IMR-90 (cell line): ENCODE results near the gene KYAT1. TPM values are rescaled to one million over a fixed set of nuclear protein-coding genes. Genes with fewer than 3 reads are reported as not detected.

Experiments used
- ATAC-seq: fragments of 200-7000 bp; cut with Tn5 transposase; 2 replicates; pipeline ENCODE4 v1.9.1; 2020; ENCODE audit warnings: low read depth, mild to moderate bottlenecking, moderate library complexity
- BruUV-seq: library from RNA; stranded (reverse); fragments of 400-500 nt; replicated peaks from 2 replicates; lab custom pipeline; 2021; lab: Mats Ljungman, UMichigan
- CTCF ChIA-PET: fragments of 300-600 bp; formaldehyde crosslinking; extraction: SDS; loops from one replicate; lab custom pipeline; 2021; ENCODE audit warnings: antibody characterized with exemption; lab: Yijun Ruan, JAX
- POLR2A ChIA-PET: fragments of 300-600 bp; sonication (Branson Sonifier 250); formaldehyde crosslinking; loops from one replicate; lab custom pipeline; 2022; ENCODE audit warnings: antibody characterized with exemption; ENCODE audit not compliant: unreplicated experiment; lab: Charles Lee
- DNase-seq: peaks from one replicate; pipeline ENCODE4 v3.0.0; 2013
- H2AFZ ChIP-seq: replicated peaks from 2 replicates; pipeline ENCODE3; 2013; ENCODE audit warnings: low read length, mild to moderate bottlenecking; ENCODE audit not compliant: poor library complexity
- H2AK5ac ChIP-seq: 2 replicates; pipeline ENCODE4 v1.6.1; 2013; ENCODE audit warnings: low read depth, low read length, inconsistent platforms
- H2AK9ac ChIP-seq: replicated peaks from 2 replicates; pipeline ENCODE3; 2013; ENCODE audit warnings: mild to moderate bottlenecking, low read depth, low read length, moderate library complexity; ENCODE audit not compliant: poor library complexity
- H2BK120ac ChIP-seq: 2 replicates; pipeline ENCODE4 v1.6.1; 2013; ENCODE audit warnings: low read depth, low read length, inconsistent platforms
- H2BK15ac ChIP-seq: 3 replicates; pipeline ENCODE4 v1.6.1; 2013; ENCODE audit warnings: low read depth, low read length, inconsistent platforms
- H2BK20ac ChIP-seq: 2 replicates; pipeline ENCODE4 v1.6.1; 2013; ENCODE audit warnings: low read depth, mild to moderate bottlenecking, inconsistent platforms, low read length, moderate library complexity
- H2BK5ac ChIP-seq: 2 replicates; pipeline ENCODE4 v1.6.1; 2013; ENCODE audit warnings: mild to moderate bottlenecking, low read depth, low read length, inconsistent platforms; ENCODE audit not compliant: poor library complexity, severe bottlenecking
- H3K14ac ChIP-seq: replicated peaks from 2 replicates; pipeline ENCODE4 v1.6.1; 2013; ENCODE audit warnings: low read depth, low read length, inconsistent platforms
- H3K18ac ChIP-seq: 2 replicates; pipeline ENCODE4 v1.6.1; 2013; ENCODE audit warnings: low read depth, low read length, control low read depth
- H3K23ac ChIP-seq: 2 replicates; pipeline ENCODE4 v1.6.1; 2013; ENCODE audit warnings: low read depth, low read length, inconsistent platforms
- H3K27ac ChIP-seq: 2 replicates; pipeline ENCODE4 v1.5.1; 2013; ENCODE audit warnings: mild to moderate bottlenecking, control low read depth, low read length; ENCODE audit not compliant: insufficient read depth
- H3K27me3 ChIP-seq: 2 replicates; pipeline ENCODE4 v1.6.1; 2013; ENCODE audit warnings: low read length; ENCODE audit not compliant: control insufficient read depth, insufficient read depth
- H3K36me3 ChIP-seq: 2 replicates; pipeline ENCODE4 v1.6.1; 2013; ENCODE audit warnings: low read length, mixed read lengths; ENCODE audit not compliant: control insufficient read depth, insufficient read depth
- H3K4ac ChIP-seq: 2 replicates; pipeline ENCODE4 v1.6.1; 2013; ENCODE audit warnings: low read depth, low read length, inconsistent platforms
- H3K4me1 ChIP-seq: 2 replicates; pipeline ENCODE4 v1.6.1; 2013; ENCODE audit warnings: low read length, mixed read lengths; ENCODE audit not compliant: control insufficient read depth, insufficient read depth
- H3K4me2 ChIP-seq: 2 replicates; pipeline ENCODE4 v1.6.1; 2013; ENCODE audit warnings: low read depth, mild to moderate bottlenecking, control low read depth, low read length, moderate library complexity
- H3K4me3 ChIP-seq: 2 replicates; pipeline ENCODE4 v1.5.1; 2013; ENCODE audit warnings: low read depth, mild to moderate bottlenecking, control low read depth, low read length, moderate library complexity; ENCODE audit not compliant: insufficient read depth
- H3K56ac ChIP-seq: 2 replicates; pipeline ENCODE4 v1.6.1; 2013; ENCODE audit warnings: low read length, inconsistent platforms; ENCODE audit not compliant: insufficient read depth; ENCODE audit errors: extremely low read depth
- H3K79me1 ChIP-seq, 2 experiments: 2 replicates each; pipeline ENCODE4 v1.6.1; 2013; ENCODE audit warnings: low read length in 2 of 2, inconsistent platforms in 1 of 2, low read depth in 1 of 2
- H3K9ac ChIP-seq: 2 replicates; pipeline ENCODE4 v1.6.1; 2013; ENCODE audit warnings: low read depth, low read length, control low read depth
- H3K9me1 ChIP-seq: 2 replicates; pipeline ENCODE4 v1.6.1; 2013; ENCODE audit warnings: low read length, inconsistent platforms; ENCODE audit not compliant: insufficient read depth
- H3K9me3 ChIP-seq: 2 replicates; pipeline ENCODE4 v1.6.1; 2013; ENCODE audit warnings: low read length; ENCODE audit not compliant: control insufficient read depth, insufficient read depth
- H4K20me1 ChIP-seq: 2 replicates; pipeline ENCODE4 v1.6.1; 2013; ENCODE audit warnings: low read length, inconsistent platforms; ENCODE audit not compliant: insufficient read depth
- H4K5ac ChIP-seq: 2 replicates; pipeline ENCODE4 v1.6.1; 2013; ENCODE audit warnings: mild to moderate bottlenecking, low read depth, low read length, control low read depth
- H4K8ac ChIP-seq, 2 experiments: 2 replicates each; pipeline ENCODE4 v1.6.1; 2013; ENCODE audit warnings: low read depth in 2 of 2, low read length in 2 of 2, control low read depth in 1 of 2, inconsistent platforms in 1 of 2
- H4K91ac ChIP-seq: 2 replicates; pipeline ENCODE4 v1.6.1; 2013; ENCODE audit warnings: low read depth, low read length, inconsistent platforms; ENCODE audit not compliant: insufficient read depth
- BHLHE40 ChIP-seq: fragments of 150-350 bp; IDR thresholded peaks from 2 replicates; pipeline ENCODE4 v1.6.1; 2016; ENCODE audit warnings: mild to moderate bottlenecking, low read depth, low read length
- CEBPB ChIP-seq: IDR thresholded peaks from 2 replicates; pipeline ENCODE4 v1.6.1; 2012; ENCODE audit warnings: low read depth, low read length, improper control_type of control experiment
- CHD1 ChIP-seq: IDR thresholded peaks from 2 replicates; pipeline ENCODE4 v1.6.1; 2012; ENCODE audit warnings: low read depth, low read length, improper control_type of control experiment
- CTCF ChIP-seq: conservative IDR thresholded peaks from 2 replicates; pipeline ENCODE4 v1.5.1; 2012; ENCODE audit warnings: mild to moderate bottlenecking, low read depth, low read length, improper control_type of control experiment
- ELK1 ChIP-seq: fragments of 150-350 bp; IDR thresholded peaks from 2 replicates; pipeline ENCODE4 v1.6.1; 2016; ENCODE audit warnings: low read depth, mild to moderate bottlenecking, low read length, moderate library complexity, borderline replicate concordance
- FOS ChIP-seq: fragments of 150-350 bp; IDR thresholded peaks from 2 replicates; pipeline ENCODE4 v1.6.1; 2016; ENCODE audit warnings: low read depth, low read length
- MAFK ChIP-seq: IDR thresholded peaks from 2 replicates; pipeline ENCODE4 v1.6.1; 2012; ENCODE audit warnings: low read depth, low read length, improper control_type of control experiment
- MAZ ChIP-seq: IDR thresholded peaks from 2 replicates; pipeline ENCODE4 v1.6.1; 2012; ENCODE audit warnings: low read depth, mild to moderate bottlenecking, low read length, improper control_type of control experiment, moderate library complexity, borderline replicate concordance
- MXI1 ChIP-seq: IDR thresholded peaks from 2 replicates; pipeline ENCODE4 v1.6.1; 2012; ENCODE audit warnings: low read depth, mild to moderate bottlenecking, low read length, moderate library complexity, borderline replicate concordance
- POLR2A ChIP-seq: IDR thresholded peaks from 2 replicates; pipeline ENCODE4 v1.6.1; 2012; ENCODE audit warnings: mild to moderate bottlenecking, low read depth, low read length
- RCOR1 ChIP-seq: IDR thresholded peaks from 2 replicates; pipeline ENCODE4 v1.6.1; 2012; ENCODE audit warnings: mild to moderate bottlenecking, low read length, improper control_type of control experiment; ENCODE audit not compliant: insufficient replicate concordance
- SMC3 ChIP-seq: fragments of 150-350 bp; IDR thresholded peaks from 2 replicates; pipeline ENCODE4 v1.6.1; 2016; ENCODE audit warnings: low read depth, mild to moderate bottlenecking, antibody characterized with exemption, low read length, moderate library complexity
- USF2 ChIP-seq: fragments of 150-350 bp; IDR thresholded peaks from 2 replicates; pipeline ENCODE4 v1.6.1; 2017; ENCODE audit warnings: mild to moderate bottlenecking, antibody characterized with exemption, low read length, low read depth
- WGBS, 2 experiments: methylation state at CpG; one replicate each; pipeline versions ENCODE4 v1.1.5 to v1.1.7; 2013; ENCODE audit warnings: missing lambda C conversion rate in 2 of 2; ENCODE audit not compliant: insufficient read length in 1 of 2; ENCODE audit errors: extremely low coverage in 2 of 2; 5-methylcytosine and 5-hydroxymethylcytosine counted together
- dilution Hi-C: fragments of 300-500 bp; cut with HindIII; formaldehyde crosslinking; loops from one replicate; pipeline ENCODE4 v1.14.3; 2018; ENCODE audit warnings: low sequenced_read_pairs; ENCODE audit not compliant: unreplicated experiment
- in situ Hi-C: fragments of 300-500 bp; cut with MboI; formaldehyde crosslinking; loops from 3 replicates; pipeline ENCODE4 v1.14.3; 2019; ENCODE audit warnings: low sequenced_read_pairs, inconsistent platforms, mixed read lengths
- intact Hi-C: fragments of 100-400 bp; cut with micrococcal nuclease; formaldehyde crosslinking; loops from 2 replicates; pipeline ENCODE4 v1.10.0; 2022
- polyA plus RNA-seq, 3 experiments: library from polyadenylated mRNA; depleted of rRNA; stranded (reverse); fragments of >200 nt; gene quantifications; 2 replicates each; pipeline ENCODE4 v1.2.3, GENCODE V29; 2012; ENCODE audit warnings: low replicate concordance in 1 of 3
- total RNA-seq: library from RNA; depleted of rRNA; stranded (reverse); fragments of >200 nt; gene quantifications from 2 replicates; pipeline ENCODE4 v1.2.3, GENCODE V29; 2012

The KYAT1 gene
- total and polyA plus RNA-seq, 2 of the 4 experiments (the other 2 are of a cell fraction) = 6.8 to 9.5 TPM

GRCh38 chr9:128910906-128911305 lies 29.2 kb upstream of the KYAT1 start:
- Histone ChIP-seq H3K9me1 (peaks cover 34% of the 10 kb centered on the region), H2BK5ac (peak overlapping the region; percentile 99), H3K79me1 (peaks cover 35 to 94% of the 10 kb centered on the region in 2 experiments; a peak in 3 of 4 replicates), H3K4ac (peak overlapping the region; percentile 99), H3K27me3 (no peaks in the 10 kb centered on the region), H2BK20ac (peak overlapping the region; percentile 95), H2BK15ac (peak overlapping the region; percentile 72), H3K4me3 (no peak overlapping the region), H2AK5ac (peak overlapping the region; percentile 100), H2AFZ (peak overlapping the region; percentile 81), H3K9me3 (no peaks in the 10 kb centered on the region), H3K56ac (peak overlapping the region; percentile 96), H3K23ac (peak overlapping the region; percentile 97), H4K91ac (peak overlapping the region; percentile 99), H2AK9ac (peak overlapping the region; percentile 99), H3K14ac (peak overlapping the region; percentile 92), H3K4me1 (peaks cover 29% of the 10 kb centered on the region), H3K36me3 (peaks cover 42% of the 10 kb centered on the region), H3K4me2 (no peak overlapping the region), H4K8ac (peak overlapping the region; percentile 90 to 94), H3K27ac (peak overlapping the region; percentile 88), H3K18ac (peak overlapping the region; percentile 55), H3K9ac (peak overlapping the region; percentile 36), H4K20me1 (no peaks in the 10 kb centered on the region; the same call in none of the 2 replicates), H4K5ac (peak overlapping the region; percentile 69), H2BK120ac (peak overlapping the region; percentile 99)
- 70% methylated on average over 2 of the region's 6 CpGs; no CpG with 5 or more reads in 1 of the 2 experiments for WGBS, 2 experiments
- ChIA-PET CTCF (interaction anchor here (0.6 kb wide), 1 partner anchor 13 kb away, joined by 4 read pairs; no protein-coding TSS in a partner anchor), POLR2A (no interaction called here)
- in situ Hi-C loops (no loop called here), dilution Hi-C loops (no loop called here), intact Hi-C loops (no loop called here)
- DNase-seq = no peak
- no peak for ATAC-seq
- TF ChIP-seq CEBPB = no peak
- TF ChIP-seq FOS = no peak
- TF ChIP-seq RCOR1 = no peak
- TF ChIP-seq USF2 = no peak
- no peak for TF ChIP-seq MAZ
- no peak for TF ChIP-seq BHLHE40
- no peak for TF ChIP-seq POLR2A
- TF ChIP-seq MXI1 = no peak
- TF ChIP-seq ELK1 = no peak
- TF ChIP-seq CHD1 = no peak
- no peak for TF ChIP-seq MAFK
- no peak for TF ChIP-seq SMC3
- TF ChIP-seq CTCF = no peak
- no TSS peak for BruUV-seq
